G401.6 (cell line): ENCODE measurements around the gene NAV3.

Experiments
- FAIRE-seq: peaks from 2 replicates; lab custom pipeline; 2012; peaks lifted over from hg19 to GRCh38; lab: Jason Lieb, UNC

The NAV3 gene

GRCh38 chr12:77830583-77831351 lies at the start of gene NAV3:
TSS of gene NAV3 (plus strand) at chr12:77830894. CDS start at chr12:77831462, 568 bp downstream.
- no peak for FAIRE-seq

- no peak for FAIRE-seq
These were observed 48.7 kb upstream of the NAV3 start for GRCh38 chr12:77782034-77782433.

GRCh38 chr12:77782766-77783165 lies 47.9 kb upstream of the NAV3 start:
- FAIRE-seq, result no peak

GRCh38 chr12:77785211-77785610 lies 45.5 kb upstream of the NAV3 start:
- no peak for FAIRE-seq

GRCh38 chr12:77786675-77787074 lies 44.0 kb upstream of the NAV3 start:
- FAIRE-seq, result no peak

- FAIRE-seq, result no peak
These were observed 42.2 kb upstream of the NAV3 start for GRCh38 chr12:77788231-77789168.

GRCh38 chr12:77795699-77796098 lies 35.0 kb upstream of the NAV3 start:
- no peak for FAIRE-seq

- no peak for FAIRE-seq
These were observed 33.9 kb upstream of the NAV3 start for GRCh38 chr12:77796775-77797174.

GRCh38 chr12:77800501-77800900 lies 30.2 kb upstream of the NAV3 start:
- no peak for FAIRE-seq

GRCh38 chr12:77808534-77808933 lies 22.2 kb upstream of the NAV3 start:
- FAIRE-seq, result no peak

GRCh38 chr12:77813558-77813957 lies 17.1 kb upstream of the NAV3 start:
- no peak for FAIRE-seq

- FAIRE-seq, result no peak
These were observed 16.3 kb upstream of the NAV3 start for GRCh38 chr12:77814386-77814785.

GRCh38 chr12:77816196-77816595 lies 14.5 kb upstream of the NAV3 start:
- FAIRE-seq, result no peak

- FAIRE-seq, result no peak
These were observed 13.4 kb upstream of the NAV3 start for GRCh38 chr12:77817276-77817675.

- no peak for FAIRE-seq
These were observed 12.3 kb upstream of the NAV3 start for GRCh38 chr12:77818351-77818750.

GRCh38 chr12:77821699-77822203 lies 8.9 kb upstream of the NAV3 start:
- FAIRE-seq, result no peak

- no peak for FAIRE-seq
These were observed 2.6 kb downstream of the NAV3 start for GRCh38 chr12:77833329-77833728.

GRCh38 chr12:77834618-77835017 lies 3.9 kb downstream of the NAV3 start:
- no peak for FAIRE-seq

- FAIRE-seq, result no peak
These were observed 5.3 kb downstream of the NAV3 start for GRCh38 chr12:77835969-77836368.

GRCh38 chr12:77837876-77838291 lies 7.2 kb downstream of the NAV3 start:
- no peak for FAIRE-seq

GRCh38 chr12:77841521-77841920 lies 10.8 kb downstream of the NAV3 start:
- FAIRE-seq, result no peak

- no peak for FAIRE-seq
These were observed 11.7 kb downstream of the NAV3 start for GRCh38 chr12:77842430-77842829.

GRCh38 chr12:77845831-77846230 lies 15.1 kb downstream of the NAV3 start:
- FAIRE-seq, result no peak
